H9 (cell line): Measurements from ENCODE around the gene ZMYND11. TPM values are rescaled to one million over a fixed set of nuclear protein-coding genes. Genes with fewer than 3 reads are reported as not detected.

Experiments
- DNase-seq: peaks from one replicate; pipeline ENCODE4 v3.0.0-alpha.2; 2017
- H2AFZ ChIP-seq: one replicate; pipeline ENCODE4 v1.6.1; 2013; ENCODE audit warnings: mild to moderate bottlenecking, low read length, control low read depth, moderate library complexity
- H2AK5ac ChIP-seq: 2 replicates; pipeline ENCODE4 v1.6.1; 2013; ENCODE audit warnings: low read length, control low read depth, mixed read lengths; ENCODE audit not compliant: insufficient read length
- H2BK120ac ChIP-seq: one replicate; pipeline ENCODE4 v1.6.1; 2013; ENCODE audit warnings: low read depth, mild to moderate bottlenecking, low read length, control low read depth, inconsistent platforms; ENCODE audit not compliant: poor library complexity, severe bottlenecking
- H2BK12ac ChIP-seq: 2 replicates; pipeline ENCODE4 v1.6.1; 2013; ENCODE audit warnings: low read length, control low read depth, mixed read lengths, low read depth; ENCODE audit not compliant: insufficient read length
- H2BK15ac ChIP-seq: 2 replicates; pipeline ENCODE4 v1.6.1; 2013; ENCODE audit warnings: low read depth, low read length, control low read depth
- H2BK20ac ChIP-seq: one replicate; pipeline ENCODE4 v1.6.1; 2013; ENCODE audit warnings: low read depth, mild to moderate bottlenecking, low read length, control low read depth, inconsistent platforms; ENCODE audit not compliant: poor library complexity, severe bottlenecking
- H2BK5ac ChIP-seq: 2 replicates; pipeline ENCODE4 v1.6.1; 2013; ENCODE audit warnings: low read length, control low read depth, mixed read lengths; ENCODE audit not compliant: insufficient read length
- H3K14ac ChIP-seq: 2 replicates; pipeline ENCODE4 v1.6.1; 2013; ENCODE audit warnings: low read length, control low read depth; ENCODE audit not compliant: insufficient read depth
- H3K18ac ChIP-seq: 2 replicates; pipeline ENCODE4 v1.6.1; 2013; ENCODE audit warnings: low read depth, mild to moderate bottlenecking, mixed read lengths, low read length, control low read depth; ENCODE audit not compliant: insufficient read length
- H3K23ac ChIP-seq: 2 replicates; pipeline ENCODE4 v1.6.1; 2013; ENCODE audit warnings: low read length, control low read depth, mixed read lengths, low read depth; ENCODE audit not compliant: insufficient read length
- H3K23me2 ChIP-seq: 2 replicates; pipeline ENCODE4 v1.6.1; 2013; ENCODE audit warnings: low read depth, mild to moderate bottlenecking, mixed read lengths, low read length, control low read depth; ENCODE audit not compliant: insufficient read length, poor library complexity, severe bottlenecking
- H3K27ac ChIP-seq: 2 replicates; pipeline ENCODE4 v1.5.1; 2013; ENCODE audit warnings: low read length, control low read depth, mixed read lengths, low read depth; ENCODE audit not compliant: insufficient read length
- H3K27me3 ChIP-seq: 2 replicates; pipeline ENCODE4 v1.6.1; 2013; ENCODE audit warnings: low read length, control low read depth, inconsistent platforms; ENCODE audit not compliant: insufficient read depth
- H3K4ac ChIP-seq: 2 replicates; pipeline ENCODE4 v1.6.1; 2013; ENCODE audit warnings: low read depth, mild to moderate bottlenecking, control low read depth, inconsistent platforms, low read length, moderate library complexity
- H3K4me1 ChIP-seq: 2 replicates; pipeline ENCODE4 v1.6.1; 2013; ENCODE audit warnings: low read length, control low read depth, inconsistent platforms; ENCODE audit not compliant: insufficient read depth
- H3K4me2 ChIP-seq: 2 replicates; pipeline ENCODE4 v1.6.1; 2013; ENCODE audit warnings: low read length, control low read depth, mixed read lengths; ENCODE audit not compliant: insufficient read length, insufficient read depth
- H3K56ac ChIP-seq: 2 replicates; pipeline ENCODE4 v1.6.1; 2013; ENCODE audit warnings: low read depth, mild to moderate bottlenecking, mixed read lengths, low read length, control low read depth; ENCODE audit not compliant: insufficient read length
- H3K79me1 ChIP-seq: 2 replicates; pipeline ENCODE4 v1.6.1; 2013; ENCODE audit warnings: low read depth, mild to moderate bottlenecking, moderate library complexity, low read length, control low read depth, inconsistent platforms; ENCODE audit not compliant: insufficient read depth, poor library complexity, severe bottlenecking
- H3K79me2 ChIP-seq: 2 replicates; pipeline ENCODE4 v1.6.1; 2013; ENCODE audit warnings: low read length, control low read depth, inconsistent platforms; ENCODE audit not compliant: insufficient read depth
- H3K9ac ChIP-seq: 2 replicates; pipeline ENCODE4 v1.6.1; 2013; ENCODE audit warnings: low read length, control low read depth, mixed read lengths; ENCODE audit not compliant: insufficient read length; ENCODE audit errors: extremely low read depth
- H3K9me3 ChIP-seq: one replicate; pipeline ENCODE4 v1.6.1; 2013; ENCODE audit warnings: low read depth, low read length, inconsistent platforms; ENCODE audit not compliant: control insufficient read depth
- H3T11ph ChIP-seq: one replicate; pipeline ENCODE4 v1.6.1; 2013; ENCODE audit warnings: mild to moderate bottlenecking, low read length, control low read depth, inconsistent platforms
- H4K20me1 ChIP-seq: one replicate; pipeline ENCODE4 v1.6.1; 2013; ENCODE audit not compliant: control insufficient read depth, insufficient read length, insufficient read depth
- H4K5ac ChIP-seq: 2 replicates; pipeline ENCODE4 v1.6.1; 2013; ENCODE audit warnings: low read depth, mild to moderate bottlenecking, mixed read lengths, low read length, control low read depth; ENCODE audit not compliant: insufficient read length
- H4K8ac ChIP-seq: replicated peaks from 2 replicates; pipeline ENCODE4 v1.6.1; 2013; ENCODE audit warnings: low read length, control low read depth, mixed read lengths, low read depth; ENCODE audit not compliant: insufficient read length
- H4K91ac ChIP-seq: 2 replicates; pipeline ENCODE4 v1.6.1; 2013; ENCODE audit warnings: low read depth, mild to moderate bottlenecking, moderate library complexity, mixed read lengths, low read length, control low read depth; ENCODE audit not compliant: insufficient read length
- H3K27ac Mint-ChIP-seq, 3 experiments: 2 replicates in 2 of 3; 3 replicates in 1 of 3; pipeline ENCODE4 v1.8.0; 2020 to 2021; ENCODE audit warnings: mixed read lengths in 3 of 3, mild to moderate bottlenecking in 1 of 3, moderate library complexity in 1 of 3
- H3K27me3 Mint-ChIP-seq: 2 replicates; pipeline ENCODE4 v1.8.0; 2021; ENCODE audit warnings: low read depth, mild to moderate bottlenecking, moderate library complexity, mixed read lengths
- H3K36me3 Mint-ChIP-seq, 3 experiments: 2 replicates in 2 of 3; 3 replicates in 1 of 3; pipeline ENCODE4 v1.8.0; 2020 to 2021; ENCODE audit warnings: low read depth in 3 of 3, mixed read lengths in 3 of 3; ENCODE audit not compliant: insufficient read depth in 1 of 3
- H3K4me1 Mint-ChIP-seq, 2 experiments: 2 replicates each; pipeline ENCODE4 v1.8.0; 2020; ENCODE audit warnings: mixed read lengths in 2 of 2
- H3K4me3 Mint-ChIP-seq, 2 experiments: 2 replicates in 1 of 2; 3 replicates in 1 of 2; pipeline ENCODE4 v1.8.0; 2020 to 2021; ENCODE audit warnings: mild to moderate bottlenecking in 2 of 2, mixed read lengths in 2 of 2, moderate library complexity in 1 of 2
- H3K9me3 Mint-ChIP-seq, 2 experiments: 2 replicates in 1 of 2; 3 replicates in 1 of 2; pipeline ENCODE4 v1.8.0; 2020; ENCODE audit warnings: mild to moderate bottlenecking in 2 of 2, mixed read lengths in 2 of 2, moderate library complexity in 1 of 2
- WGBS: extraction: QIAGEN DNeasy Blood & Tissue Kit; methylation state at CpG from one replicate; pipeline ENCODE4 v1.1.7; 2013; ENCODE audit warnings: missing lambda C conversion rate, low lambda C conversion rate, mixed read lengths; ENCODE audit not compliant: insufficient read length; ENCODE audit errors: extremely low coverage; 5-methylcytosine and 5-hydroxymethylcytosine counted together
- total RNA-seq: library from RNA; stranded (reverse); gene quantifications from 2 replicates; pipeline ENCODE4 v1.2.1, GENCODE V29; 2021
- TF ChIP-seq, protein P1 (sequence below): fragments of 200-600 bp; sonication (generic); conservative IDR thresholded peaks from 3 replicates; pipeline ENCODE4 v1.8.0; 2021; ENCODE audit warnings: antibody characterized with exemption, mild to moderate bottlenecking

Gene ZMYND11
- total RNA-seq, 1 experiment from 2014 or later, result 33.7 TPM

DNA sequence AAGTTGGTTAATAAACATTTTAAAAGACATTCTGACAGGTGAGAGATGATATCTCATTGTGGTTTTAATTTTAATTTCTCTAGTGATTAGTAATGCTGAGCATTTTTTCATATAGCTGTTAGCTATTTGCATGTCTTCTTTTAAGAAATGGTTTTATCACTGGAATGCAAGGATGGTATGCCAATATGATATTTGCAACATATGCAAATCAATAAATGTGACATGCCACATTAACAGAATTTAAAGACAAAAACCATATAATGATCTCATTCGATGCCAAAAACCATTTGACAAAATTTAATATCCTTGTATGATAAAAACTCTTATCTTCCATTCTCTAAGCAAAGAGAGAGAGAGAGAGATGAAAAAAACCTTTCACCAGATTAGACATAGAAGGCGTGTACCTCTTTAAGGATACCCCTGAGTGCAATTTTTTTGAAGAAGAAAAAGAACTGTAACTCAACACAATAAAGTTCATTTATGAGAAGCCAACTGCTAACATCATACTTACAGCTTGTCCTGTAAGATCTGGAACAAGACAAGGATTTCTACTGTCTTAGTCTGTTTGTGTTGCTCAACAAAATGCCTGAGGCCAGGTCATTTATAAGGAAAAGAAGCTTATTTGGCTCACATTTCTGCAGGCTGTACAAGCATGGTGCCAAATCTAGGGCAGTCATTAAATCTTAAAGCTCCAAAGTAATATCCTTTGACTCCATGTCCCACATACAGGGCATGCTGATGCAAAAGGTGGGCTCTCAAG, 39.7 kb upstream of the ZMYND11 start:
- Histone ChIP-seq H3K23me2 (no peaks in the 10 kb centered on the region), H3K79me1 (no peaks in the 10 kb centered on the region), H4K5ac (no peak overlapping the region), H4K20me1 (no peaks in the 10 kb centered on the region), H3K9me3 (peaks cover 6% of the 10 kb centered on the region), H2BK120ac (no peak overlapping the region), H4K91ac (no peak overlapping the region), H3K18ac (no peak overlapping the region), H2BK15ac (no peak overlapping the region), H2BK5ac (no peak overlapping the region), H2BK12ac (no peak overlapping the region), H3K14ac (no peak overlapping the region), H3K27me3 (no peaks in the 10 kb centered on the region), H4K8ac (no peak overlapping the region), H2AFZ (no peak overlapping the region), H2BK20ac (no peak overlapping the region), H3K4ac (no peak overlapping the region), H3K4me1 (no peaks in the 10 kb centered on the region), H3K23ac (no peak overlapping the region), H3T11ph (no peak overlapping the region), H3K56ac (no peak overlapping the region), H3K4me2 (no peak overlapping the region), H3K9ac (no peak overlapping the region), H2AK5ac (no peak overlapping the region), H3K79me2 (no peaks in the 10 kb centered on the region), H3K27ac (no peak overlapping the region)
- Mint-ChIP-seq H3K4me3 (no peak overlapping the region), H3K9me3 (peaks cover 41 to 78% of the 10 kb centered on the region in 2 experiments), H3K36me3 (peaks cover 3 to 16% (median 14%) of the 10 kb centered on the region in 3 experiments; a peak in 5 of 7 replicates), H3K4me1 (no peaks in the 10 kb centered on the region), H3K27me3 (peaks cover 2% of the 10 kb centered on the region; the same call in 1 of the 2 replicates), H3K27ac (no peak overlapping the region)
- no CpG with 5 or more reads among the region's 2 CpGs for WGBS
- DNase-seq, result no peak
- TF ChIP-seq, protein P1, sequence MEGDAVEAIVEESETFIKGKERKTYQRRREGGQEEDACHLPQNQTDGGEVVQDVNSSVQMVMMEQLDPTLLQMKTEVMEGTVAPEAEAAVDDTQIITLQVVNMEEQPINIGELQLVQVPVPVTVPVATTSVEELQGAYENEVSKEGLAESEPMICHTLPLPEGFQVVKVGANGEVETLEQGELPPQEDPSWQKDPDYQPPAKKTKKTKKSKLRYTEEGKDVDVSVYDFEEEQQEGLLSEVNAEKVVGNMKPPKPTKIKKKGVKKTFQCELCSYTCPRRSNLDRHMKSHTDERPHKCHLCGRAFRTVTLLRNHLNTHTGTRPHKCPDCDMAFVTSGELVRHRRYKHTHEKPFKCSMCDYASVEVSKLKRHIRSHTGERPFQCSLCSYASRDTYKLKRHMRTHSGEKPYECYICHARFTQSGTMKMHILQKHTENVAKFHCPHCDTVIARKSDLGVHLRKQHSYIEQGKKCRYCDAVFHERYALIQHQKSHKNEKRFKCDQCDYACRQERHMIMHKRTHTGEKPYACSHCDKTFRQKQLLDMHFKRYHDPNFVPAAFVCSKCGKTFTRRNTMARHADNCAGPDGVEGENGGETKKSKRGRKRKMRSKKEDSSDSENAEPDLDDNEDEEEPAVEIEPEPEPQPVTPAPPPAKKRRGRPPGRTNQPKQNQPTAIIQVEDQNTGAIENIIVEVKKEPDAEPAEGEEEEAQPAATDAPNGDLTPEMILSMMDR, result no peak
